Suprapubic skin (tissue), 4 donors: Measurements from ENCODE around the gene TBXAS1.

Experiments used
- CTCF ChIP-seq, 2 donors: fragments of 200-600 bp in 1 of 2; fragments of 450-650 bp in 1 of 2; sonication (generic) in 1 of 2; IDR thresholded peaks; one replicate each; pipeline ENCODE4 v1.5.1; 2016 to 2019; ENCODE audit warnings: antibody characterized with exemption in 2 of 2, mild to moderate bottlenecking in 1 of 2, moderate library complexity in 1 of 2
- EP300 ChIP-seq: sonication (generic); formaldehyde crosslinking; IDR thresholded peaks from one replicate; pipeline ENCODE4 v1.6.1; 2017; ENCODE audit warnings: antibody characterized with exemption
- POLR2A ChIP-seq, 2 donors: fragments of 450-650 bp; IDR thresholded peaks; one replicate each; pipeline ENCODE4 v1.6.1; 2017; ENCODE audit warnings: antibody characterized with exemption in 2 of 2, mild to moderate bottlenecking in 2 of 2, moderate library complexity in 2 of 2
- POLR2AphosphoS5 ChIP-seq, 3 donors: sonication (generic); formaldehyde crosslinking; IDR thresholded peaks; one replicate each; pipeline ENCODE4 v1.6.1; 2017; ENCODE audit warnings: antibody characterized with exemption in 3 of 3

DNA sequence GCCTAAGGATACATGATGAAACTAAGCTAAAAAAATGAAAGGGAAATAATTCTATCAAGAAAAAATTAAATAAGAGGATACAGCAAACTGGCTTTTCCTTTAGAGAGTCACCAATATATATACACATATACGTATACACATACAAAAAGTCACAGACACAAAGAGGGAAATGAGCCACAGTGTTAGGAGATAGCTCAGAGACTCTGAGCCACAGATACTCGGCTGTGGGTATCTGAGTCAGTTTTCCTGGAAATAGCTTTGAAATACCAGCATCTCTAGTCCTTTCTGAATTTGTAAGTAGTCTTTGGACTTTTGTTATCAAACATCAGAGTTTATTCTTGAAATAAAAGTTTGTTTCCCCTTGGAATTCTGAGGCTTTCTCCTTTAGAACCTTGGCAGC lies 111.8 kb downstream of the TBXAS1 start:
- no peak for TF ChIP-seq CTCF (IDR thresholded peaks at IDR 0.05)
- no peak for TF ChIP-seq EP300
- TF ChIP-seq POLR2A (IDR thresholded peaks at IDR 0.05): no peak
- no peak for TF ChIP-seq POLR2AphosphoS5 (IDR thresholded peaks at IDR 0.05)
